DND-41 (cell line): ENCODE data around the gene EXOSC3.

Experiments
- CTCF ChIP-seq: IDR thresholded peaks from 2 replicates; pipeline ENCODE4 v1.5.1; 2012; ENCODE audit warnings: borderline replicate concordance, low read length, moderate library complexity, mild to moderate bottlenecking; ENCODE audit not compliant: poor library complexity, severe bottlenecking; ENCODE audit errors: extremely low read depth
- EZH2 ChIP-seq: IDR thresholded peaks from 3 replicates; pipeline ENCODE4 v1.6.1; 2012; ENCODE audit warnings: borderline replicate concordance, low read depth, mild to moderate bottlenecking, moderate library complexity, low read length, inconsistent platforms; ENCODE audit not compliant: severe bottlenecking

DNA sequence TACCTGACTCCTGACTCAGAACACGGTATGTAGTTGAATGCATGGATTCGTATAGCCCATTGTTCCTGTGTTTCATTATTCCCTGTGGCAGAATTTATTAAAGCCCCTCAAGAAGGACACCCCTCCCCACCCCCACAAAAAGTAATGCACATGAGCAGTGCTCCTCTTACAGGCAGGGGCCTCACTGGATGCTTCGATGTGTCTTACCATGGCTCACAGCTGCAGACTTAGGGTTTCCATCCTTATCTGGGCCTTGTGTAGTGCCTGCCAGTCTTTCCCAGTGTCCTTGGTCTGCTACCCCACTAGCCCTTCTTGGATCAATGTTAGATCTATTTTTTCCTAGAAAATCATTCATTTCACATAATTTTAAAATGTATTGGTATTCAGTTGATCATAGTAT is 14.9 kb downstream of the EXOSC3 start:
- TF ChIP-seq CTCF (no peak), EZH2 (no peak)
